ENCODE results near the gene TMOD1. TPM values are rescaled to one million over a fixed set of nuclear protein-coding genes. Genes with fewer than 3 reads are reported as not detected.

The TMOD1 gene
- total and polyA plus RNA-seq, 3 donors from 2014 or later: 3.9 to 7.8 (median 3.9) TPM

GRCh38 chr9:97598461-97599288 lies 97.2 kb downstream of the TMOD1 start:
- H3K4me1 ChIP-seq: peaks cover 10% of the 10 kb centered on the region
- DNase-seq: peak; percentile 89
- H3K36me3 ChIP-seq (ENCODE audit: low read depth, missing control alignments): no peaks in the 10 kb centered on the region
- WGBS, 2 donors: 42 to 44% methylated on average over 11 of the region's 11 CpGs
- no peak overlapping the region for H3K27ac ChIP-seq
- H3K4me3 ChIP-seq: no peak overlapping the region
- no peaks in the 10 kb centered on the region for H3K27me3 ChIP-seq
- H3K9me3 ChIP-seq: no peaks in the 10 kb centered on the region
- TF ChIP-seq POLR2A (IDR thresholded peaks at IDR 0.05) (no peak), CTCF (IDR thresholded peaks at IDR 0.05) (peak; percentile 47 to 74 (median 57))
- intact Hi-C loops (cut with DNase I; ENCODE audit: low total_unique reads): loop anchor here (5.0 kb wide), 1 partner anchor 131 kb away; no protein-coding TSS in a partner anchor

DNA sequence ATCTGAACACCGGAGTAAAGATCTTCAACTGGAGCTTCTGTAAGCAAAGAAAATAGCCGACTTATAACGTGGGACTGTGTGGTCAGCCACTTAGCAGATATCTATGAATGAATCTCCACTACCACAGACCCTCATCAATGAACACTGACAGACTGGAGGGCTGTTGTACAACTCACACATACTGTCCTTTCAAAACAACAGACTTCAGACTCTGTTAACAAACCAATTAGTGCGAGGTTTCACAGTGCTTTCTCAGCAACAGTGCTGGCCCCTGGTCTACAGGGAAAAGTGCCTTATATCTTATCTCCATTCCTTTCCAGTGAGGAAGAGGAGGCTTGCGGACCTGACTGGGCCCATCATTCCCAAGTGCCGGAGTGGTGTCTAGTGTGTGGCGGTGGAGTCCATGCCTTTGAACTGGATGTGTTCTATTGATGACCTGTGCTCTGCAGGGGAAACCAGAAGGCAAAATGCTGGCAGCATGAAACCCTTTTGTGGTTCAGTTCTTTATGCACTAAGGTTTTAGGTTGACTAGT lies 97.9 kb downstream of the TMOD1 start:
- 75 to 83% methylated on average over 7 of the region's 7 CpGs for WGBS, 2 donors
- Histone ChIP-seq H3K27me3 (no peaks in the 10 kb centered on the region), H3K4me3 (no peak overlapping the region), H3K4me1 (peaks cover 10% of the 10 kb centered on the region), H3K36me3 (ENCODE audit: low read depth, missing control alignments) (no peaks in the 10 kb centered on the region), H3K27ac (no peak overlapping the region), H3K9me3 (no peaks in the 10 kb centered on the region)
- intact Hi-C loops (cut with DNase I; ENCODE audit: low total_unique reads): loop anchor here (5.0 kb wide), 1 partner anchor 132 kb away; no protein-coding TSS in a partner anchor
- no peak for DNase-seq
- no peak for TF ChIP-seq POLR2A (IDR thresholded peaks at IDR 0.05)
- no peak for TF ChIP-seq CTCF (IDR thresholded peaks at IDR 0.05)

DNA sequence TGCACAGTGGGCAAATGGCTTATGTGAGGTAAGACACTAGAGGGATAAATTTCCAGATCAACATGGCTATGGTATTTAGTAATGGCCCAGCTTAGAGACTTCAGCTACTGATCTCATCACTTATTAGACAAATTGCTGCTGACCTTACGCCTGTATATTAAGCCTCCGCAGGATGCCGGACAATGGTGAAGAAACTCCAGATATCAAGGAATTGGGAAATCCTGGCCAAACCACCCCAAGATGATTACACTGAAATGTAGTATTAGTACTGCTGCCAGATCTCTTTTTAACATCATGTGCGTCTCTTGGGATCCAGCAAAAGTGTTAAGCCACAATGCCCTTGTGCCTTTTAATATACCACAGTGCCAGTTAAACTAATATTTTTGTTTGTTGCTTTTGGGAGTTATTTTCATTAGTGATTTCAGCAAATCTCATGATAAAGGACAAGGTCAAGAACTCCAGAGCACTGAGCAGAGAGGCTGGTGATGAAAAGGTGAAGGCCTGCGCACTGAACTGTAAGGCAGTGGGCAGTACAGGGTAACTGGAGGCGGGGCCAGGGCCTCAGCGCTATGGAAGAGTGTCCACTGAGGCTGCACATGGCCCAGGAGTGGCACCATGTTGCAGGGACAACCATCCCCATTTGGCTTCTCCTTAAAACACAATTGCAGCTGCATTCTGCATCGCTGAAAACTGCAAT lies 99.2 kb downstream of the TMOD1 start:
- Histone ChIP-seq H3K4me3 (no peak overlapping the region), H3K36me3 (ENCODE audit: low read depth, missing control alignments) (no peaks in the 10 kb centered on the region), H3K9me3 (no peaks in the 10 kb centered on the region), H3K27me3 (no peaks in the 10 kb centered on the region), H3K4me1 (peaks cover 10% of the 10 kb centered on the region), H3K27ac (no peak overlapping the region)
- intact Hi-C loops (cut with DNase I; ENCODE audit: low total_unique reads): no loop called here
- 90 to 93% methylated on average over 8 of the region's 8 CpGs for WGBS, 2 donors
- TF ChIP-seq CTCF (IDR thresholded peaks at IDR 0.05) (no peak), POLR2A (IDR thresholded peaks at IDR 0.05) (no peak)
- no peak for DNase-seq

- no peaks in the 10 kb centered on the region for H3K36me3 ChIP-seq (ENCODE audit: low read depth, missing control alignments)
- intact Hi-C loops (cut with DNase I; ENCODE audit: low total_unique reads): no loop called here
- H3K4me1 ChIP-seq: peaks cover 10% of the 10 kb centered on the region
- H3K27me3 ChIP-seq: no peaks in the 10 kb centered on the region
- no peak overlapping the region for H3K4me3 ChIP-seq
- TF ChIP-seq POLR2A (IDR thresholded peaks at IDR 0.05) (no peak), CTCF (IDR thresholded peaks at IDR 0.05) (no peak)
- WGBS, 2 donors: 91% methylated on average over 7 of the region's 7 CpGs
- no peak overlapping the region for H3K27ac ChIP-seq
- no peak for DNase-seq
- H3K9me3 ChIP-seq: no peaks in the 10 kb centered on the region
Observed at GRCh38 chr9:97601228-97601898, 99.9 kb downstream of the TMOD1 start.

All from testis (tissue), 3 donors.